Stimulated activated CD4-positive, alpha-beta T cell treated with anti-CD3 and anti-CD28 coated beads, Interleukin-1b, Interleukin-23, amount 100 ng/mL, for 48 hours (primary cell): ENCODE measurements around the gene SCN1B.

Experiments
- DNase-seq: peaks from one replicate; pipeline ENCODE4 v3.0.0-alpha.2; 2020

SCN1B gene

DNA sequence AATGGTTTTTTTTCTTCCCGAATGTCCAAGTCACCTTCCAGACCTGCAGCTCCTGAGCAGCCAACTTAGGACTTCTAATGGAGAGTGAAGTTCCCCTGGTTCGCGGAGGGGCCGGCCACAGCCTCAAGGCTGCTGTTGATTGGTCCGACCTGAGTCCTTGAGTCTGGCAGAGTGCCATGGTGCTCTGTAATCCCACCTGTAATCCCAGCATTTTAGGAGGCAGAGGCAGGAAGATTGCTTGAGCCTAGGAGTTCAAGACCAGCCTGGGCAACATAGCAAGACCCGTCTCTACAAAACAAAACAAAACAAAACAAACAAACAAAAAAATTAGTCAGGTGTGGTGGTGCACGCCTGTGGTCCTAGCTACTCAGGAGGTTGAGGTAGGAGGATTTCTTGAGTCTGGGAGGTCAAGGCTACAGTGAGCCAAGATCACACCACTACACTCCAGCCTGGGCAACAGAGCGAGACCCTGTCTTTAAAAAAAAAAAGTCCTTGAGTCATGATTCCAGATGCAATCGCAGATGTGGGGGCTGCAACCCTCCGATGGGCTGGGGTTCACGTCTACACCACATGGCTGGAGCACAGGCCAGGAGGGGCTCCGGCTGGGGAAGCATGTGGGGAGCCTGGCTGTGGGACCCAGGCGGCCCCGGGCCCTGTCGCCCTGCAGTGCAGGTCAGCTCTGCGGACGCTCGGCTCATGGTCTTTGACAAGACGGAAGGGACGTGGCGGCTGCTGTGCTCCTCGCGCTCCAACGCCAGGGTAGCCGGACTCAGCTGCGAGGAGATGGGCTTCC lies 28.9 kb downstream of the SCN1B start:
- DNase-seq: no peak

DNA sequence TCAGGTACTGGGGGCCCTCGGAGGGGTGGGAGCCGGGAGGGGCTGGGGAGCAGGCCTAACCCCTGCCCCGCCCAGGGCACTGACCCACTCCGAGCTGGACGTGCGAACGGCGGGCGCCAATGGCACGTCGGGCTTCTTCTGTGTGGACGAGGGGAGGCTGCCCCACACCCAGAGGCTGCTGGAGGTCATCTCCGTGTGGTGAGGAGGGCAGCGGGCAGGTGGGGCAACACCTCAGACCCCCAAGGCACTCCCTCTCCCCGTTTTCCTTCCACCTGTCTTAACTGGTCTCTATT lies 29.5 kb downstream of the SCN1B start:
- no peak for DNase-seq

DNA sequence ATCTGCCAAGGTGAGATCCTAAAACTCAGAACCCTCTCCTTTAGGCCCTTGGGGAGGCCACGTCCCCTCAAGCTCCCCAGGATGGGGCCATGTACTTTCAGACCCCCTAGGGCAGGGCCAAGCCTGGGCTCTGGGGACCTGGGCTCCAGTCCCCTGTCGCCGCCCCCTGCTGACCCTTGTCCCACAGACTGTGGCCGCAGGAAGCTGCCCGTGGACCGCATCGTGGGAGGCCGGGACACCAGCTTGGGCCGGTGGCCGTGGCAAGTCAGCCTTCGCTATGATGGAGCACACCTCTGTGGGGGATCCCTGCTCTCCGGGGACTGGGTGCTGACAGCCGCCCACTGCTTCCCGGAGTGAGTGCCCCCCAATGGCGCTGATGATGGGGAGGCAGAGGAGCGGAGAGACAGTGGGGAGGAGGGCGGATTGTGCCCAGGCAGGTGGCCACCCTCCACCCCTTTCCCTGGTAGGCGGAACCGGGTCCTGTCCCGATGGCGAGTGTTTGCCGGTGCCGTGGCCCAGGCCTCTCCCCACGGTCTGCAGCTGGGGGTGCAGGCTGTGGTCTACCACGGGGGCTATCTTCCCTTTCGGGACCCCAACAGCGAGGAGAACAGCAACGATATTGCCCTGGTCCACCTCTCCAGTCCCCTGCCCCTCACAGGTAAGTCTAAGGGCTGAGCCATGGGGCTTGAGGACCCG lies 30.0 kb downstream of the SCN1B start:
- no peak for DNase-seq

DNA sequence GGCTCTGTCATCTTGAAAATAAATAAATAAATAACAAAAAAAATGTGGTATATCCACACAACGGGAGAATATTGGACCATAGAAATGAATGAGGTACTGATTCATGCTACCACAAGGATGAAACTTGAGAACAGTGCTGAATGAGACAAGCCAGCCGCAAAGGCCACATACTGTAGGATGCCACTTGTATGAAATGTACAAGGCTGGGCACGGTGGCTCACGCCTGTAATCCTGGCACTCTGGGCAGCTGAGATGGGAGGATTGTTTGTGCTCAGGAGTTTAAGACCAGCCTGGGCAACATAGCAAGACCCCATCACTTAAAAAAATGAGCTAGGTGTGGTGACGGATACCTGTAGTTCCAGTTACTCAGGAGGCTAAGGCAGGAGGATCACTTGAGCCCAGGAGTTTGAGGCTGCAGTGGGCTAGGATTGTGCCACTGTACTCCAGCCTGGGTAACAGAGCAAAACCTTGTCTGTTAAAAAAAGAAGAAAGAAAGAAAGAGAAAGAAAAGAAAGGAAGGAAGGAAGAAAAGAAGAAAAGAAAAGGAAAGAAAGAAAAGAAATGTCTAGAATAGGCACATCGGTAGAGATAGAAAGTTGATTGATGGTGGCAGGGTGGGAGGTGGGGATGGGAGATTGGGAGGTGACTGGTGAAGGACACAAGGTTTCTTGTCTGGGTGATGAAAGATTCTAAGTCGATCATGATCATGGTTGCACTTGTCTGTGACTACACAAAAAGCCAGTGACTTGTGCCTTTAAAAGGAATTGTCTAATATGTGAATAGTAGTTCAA lies 31.5 kb downstream of the SCN1B start:
- no peak for DNase-seq

DNA sequence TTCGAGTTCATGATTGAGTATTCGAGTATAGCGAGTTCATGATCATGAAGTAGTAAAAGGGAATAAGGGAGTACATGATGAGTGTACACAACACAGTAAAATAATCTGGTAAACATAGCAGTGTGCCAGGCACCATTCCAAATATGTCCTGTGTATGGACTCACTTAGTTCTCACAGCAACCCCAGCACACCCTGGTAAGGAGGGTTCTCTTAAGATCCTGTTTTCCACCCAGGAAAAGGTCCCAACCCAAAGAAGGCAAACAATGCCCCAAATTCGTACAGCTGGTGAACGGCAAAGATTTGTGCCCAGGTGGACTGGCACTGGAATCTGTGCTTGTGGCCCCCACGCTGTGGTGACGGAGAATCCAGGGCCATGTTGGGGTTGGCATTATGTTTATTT lies 32.7 kb downstream of the SCN1B start:
- no peak for DNase-seq

DNA sequence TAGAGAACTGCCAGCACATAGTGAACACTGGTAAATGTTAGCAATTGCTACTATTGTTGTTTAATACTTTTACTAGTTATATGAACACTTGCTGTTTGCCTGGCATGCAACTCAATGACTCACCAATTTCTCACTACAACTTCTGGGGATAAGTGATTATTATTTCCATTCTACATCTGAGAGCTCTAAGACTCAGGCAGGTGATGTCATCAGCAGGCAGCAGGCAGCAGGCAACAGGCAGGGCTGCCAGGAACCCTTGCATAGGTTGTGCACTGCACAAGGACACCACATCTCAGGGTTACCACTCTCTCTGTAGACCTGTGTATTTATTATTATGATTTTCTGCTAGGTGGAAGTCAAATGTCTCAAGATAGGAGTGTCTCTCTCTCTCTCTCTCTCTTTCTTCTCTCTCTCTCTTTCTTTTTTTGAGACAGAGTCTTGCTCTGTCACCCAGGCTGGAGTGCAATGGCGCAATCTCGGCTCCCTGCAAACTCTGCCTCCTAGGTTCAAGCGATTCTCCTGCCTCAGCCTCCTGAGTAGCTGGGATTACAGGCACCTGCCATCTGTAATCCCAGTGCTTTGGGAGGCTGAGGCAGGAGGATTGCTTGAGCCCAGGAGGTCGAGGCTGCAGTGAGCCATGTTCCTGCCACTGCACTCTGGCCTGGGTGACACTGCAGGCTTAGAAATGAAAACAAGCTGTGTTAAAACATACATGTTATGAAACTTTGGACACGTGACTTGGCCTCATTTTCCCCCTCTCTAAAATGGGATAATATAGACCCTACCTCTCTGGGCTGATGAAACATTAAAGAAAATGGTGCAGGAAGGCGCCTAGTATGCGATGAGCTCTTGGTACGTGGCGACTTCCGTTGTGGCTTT lies 33.9 kb downstream of the SCN1B start:
- DNase-seq: peak; percentile 51

DNA sequence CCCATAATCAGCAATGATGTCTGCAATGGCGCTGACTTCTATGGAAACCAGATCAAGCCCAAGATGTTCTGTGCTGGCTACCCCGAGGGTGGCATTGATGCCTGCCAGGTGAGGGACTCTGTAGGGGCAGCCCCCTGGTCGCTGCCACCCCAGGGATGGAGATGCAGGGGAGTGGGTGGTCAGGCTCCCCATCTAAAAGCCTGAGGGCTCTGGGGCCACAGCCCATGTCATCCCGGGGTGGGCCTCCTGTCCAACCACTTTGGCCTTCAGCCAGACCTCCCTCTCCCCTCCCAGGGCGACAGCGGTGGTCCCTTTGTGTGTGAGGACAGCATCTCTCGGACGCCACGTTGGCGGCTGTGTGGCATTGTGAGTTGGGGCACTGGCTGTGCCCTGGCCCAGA lies 35.3 kb downstream of the SCN1B start:
- DNase-seq: no peak

DNA sequence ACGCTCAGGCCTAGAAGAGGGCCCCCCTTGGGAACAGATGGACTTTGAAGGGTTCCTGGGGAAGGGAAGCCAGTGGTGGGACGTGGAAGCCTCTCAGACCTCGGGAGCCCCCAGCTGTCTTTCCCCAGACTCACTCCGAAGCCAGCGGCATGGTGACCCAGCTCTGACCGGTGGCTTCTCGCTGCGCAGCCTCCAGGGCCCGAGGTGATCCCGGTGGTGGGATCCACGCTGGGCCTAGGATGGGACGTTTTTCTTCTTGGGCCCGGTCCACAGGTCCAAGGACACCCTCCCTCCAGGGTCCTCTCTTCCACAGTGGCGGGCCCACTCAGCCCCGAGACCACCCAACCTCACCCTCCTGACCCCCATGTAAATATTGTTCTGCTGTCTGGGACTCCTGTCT lies 35.9 kb downstream of the SCN1B start:
- no peak for DNase-seq

DNA sequence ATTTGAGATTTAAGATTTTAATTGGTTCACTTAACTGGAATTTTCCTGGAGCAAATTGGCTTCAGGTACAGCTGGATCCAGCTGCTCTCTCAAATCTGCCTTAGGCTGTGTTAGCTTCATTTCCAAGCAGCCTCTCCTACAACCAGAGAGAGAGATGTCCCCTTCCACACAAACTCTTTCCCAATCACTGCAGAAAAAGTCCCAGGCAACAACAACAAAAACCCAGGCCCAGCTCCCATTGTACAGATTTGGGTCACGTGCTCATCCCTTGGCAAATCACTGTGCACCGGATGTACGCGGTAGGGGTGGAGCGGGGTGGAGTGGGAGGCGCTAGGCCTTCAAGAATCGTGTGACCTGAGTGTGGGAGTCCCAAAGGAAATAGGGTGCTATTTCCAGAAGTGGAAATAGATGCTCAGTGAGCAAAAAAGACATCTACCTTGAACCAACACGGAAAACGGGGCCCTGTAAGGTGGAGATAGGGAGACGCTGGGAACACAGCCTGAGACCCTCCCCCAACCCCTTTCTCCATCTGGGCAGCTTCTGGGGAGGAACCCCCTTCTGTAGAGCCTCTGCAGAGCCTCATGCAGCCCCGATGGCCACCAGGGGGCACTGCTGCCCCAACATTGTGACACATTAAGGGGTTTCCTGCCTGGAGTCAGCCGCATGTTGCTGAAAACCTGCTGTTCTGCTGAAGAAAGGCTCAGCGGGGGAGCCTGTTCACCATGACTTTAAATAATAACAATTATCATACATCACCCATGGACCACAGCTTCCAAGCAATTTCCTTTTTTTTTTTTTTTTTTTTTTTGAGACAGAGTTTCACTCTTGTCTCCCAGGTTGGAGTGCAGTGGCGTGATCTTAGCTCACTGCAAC lies 36.7 kb downstream of the SCN1B start:
- peak; percentile 92 for DNase-seq

DNA sequence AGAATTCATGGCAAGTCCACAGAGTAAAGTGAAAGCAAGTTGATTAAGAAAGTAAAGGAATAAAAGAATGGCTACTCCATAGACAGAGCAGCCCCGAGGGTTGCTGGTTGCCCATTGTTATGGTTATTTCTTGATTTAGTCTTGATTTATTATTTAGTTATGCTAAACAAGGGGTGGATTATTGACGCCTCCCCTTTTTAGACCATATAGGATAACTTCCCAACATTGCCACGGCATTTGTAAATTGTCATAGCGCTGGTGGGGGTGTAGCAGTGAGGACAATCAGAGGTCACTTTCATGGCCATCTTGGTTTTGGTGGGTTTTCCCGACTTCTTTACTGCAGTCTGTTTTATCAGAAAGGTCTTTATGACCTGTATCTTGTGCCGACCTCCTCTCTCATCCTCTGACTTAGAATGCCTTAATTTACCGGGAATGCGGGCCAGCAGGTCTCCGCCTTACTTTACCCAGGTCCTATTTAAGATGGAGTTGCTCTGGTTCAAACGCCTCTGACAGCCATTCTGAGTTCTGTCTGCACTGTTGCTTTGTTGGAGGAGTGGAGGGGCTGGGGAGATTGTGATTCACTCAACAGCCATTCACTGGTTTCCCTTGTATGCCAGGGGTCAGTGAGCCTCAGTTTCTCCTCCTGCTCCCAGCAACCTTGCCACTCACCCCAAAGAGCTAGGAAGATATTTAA lies 38.8 kb downstream of the SCN1B start:
- no peak for DNase-seq

DNA sequence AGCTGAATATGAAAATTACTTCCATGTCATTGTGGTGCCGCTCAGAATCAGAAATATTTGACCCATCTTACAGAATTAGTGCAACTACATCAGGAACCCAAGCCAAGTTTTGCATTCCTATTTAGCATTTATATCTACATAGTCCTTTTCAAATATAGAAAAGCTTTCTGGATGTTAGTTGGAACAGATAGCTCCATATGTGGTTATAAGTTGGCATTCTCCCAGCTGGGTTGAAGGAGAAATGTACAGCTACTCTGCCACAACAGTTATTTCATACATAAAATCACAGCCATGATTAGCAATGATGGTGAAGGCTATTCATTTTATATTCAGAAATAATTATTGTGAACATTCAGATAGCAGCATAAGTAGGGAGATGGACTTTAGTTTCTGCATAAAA lies 39.4 kb downstream of the SCN1B start:
- no peak for DNase-seq

DNA sequence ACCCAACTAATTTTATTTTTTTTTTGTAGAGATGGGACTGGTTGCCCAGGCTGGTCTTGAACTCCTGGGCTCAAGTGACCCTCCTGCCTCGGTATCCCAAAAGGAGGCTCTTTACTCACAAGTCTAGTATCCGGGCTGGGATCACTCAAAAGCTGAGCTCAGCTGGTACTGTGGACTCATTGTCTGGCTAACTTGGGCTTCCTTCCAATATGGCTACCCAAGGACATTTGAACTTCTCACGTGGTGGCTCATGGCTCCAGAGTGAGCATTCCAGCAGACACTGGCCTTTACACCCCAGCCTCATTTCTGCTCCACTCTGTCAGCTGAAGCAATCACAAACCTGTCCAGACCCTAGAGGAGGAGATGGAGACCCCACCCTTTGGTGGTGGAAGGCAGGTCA lies 40.2 kb downstream of the SCN1B start:
- no peak for DNase-seq

DNA sequence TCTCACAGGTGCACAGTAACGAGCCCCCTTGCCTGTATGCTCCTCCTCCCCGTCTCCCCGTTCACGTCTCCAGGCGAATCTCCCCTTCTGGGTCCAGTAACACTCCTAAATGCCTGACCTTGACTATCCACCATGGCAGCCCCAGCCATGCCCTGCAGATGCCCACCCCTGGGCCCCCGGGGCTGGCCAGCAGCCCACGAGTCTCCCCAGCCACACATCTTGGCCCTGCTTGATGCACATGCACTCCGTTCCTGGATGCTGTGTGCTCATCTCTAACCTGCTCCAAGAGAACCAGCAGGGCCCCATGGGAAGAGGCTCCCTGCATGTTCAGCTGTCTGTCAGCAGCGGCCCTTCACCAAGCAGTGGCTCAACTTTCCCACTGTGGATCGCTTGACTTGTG lies 43.2 kb downstream of the SCN1B start:
- DNase-seq: no peak

DNA sequence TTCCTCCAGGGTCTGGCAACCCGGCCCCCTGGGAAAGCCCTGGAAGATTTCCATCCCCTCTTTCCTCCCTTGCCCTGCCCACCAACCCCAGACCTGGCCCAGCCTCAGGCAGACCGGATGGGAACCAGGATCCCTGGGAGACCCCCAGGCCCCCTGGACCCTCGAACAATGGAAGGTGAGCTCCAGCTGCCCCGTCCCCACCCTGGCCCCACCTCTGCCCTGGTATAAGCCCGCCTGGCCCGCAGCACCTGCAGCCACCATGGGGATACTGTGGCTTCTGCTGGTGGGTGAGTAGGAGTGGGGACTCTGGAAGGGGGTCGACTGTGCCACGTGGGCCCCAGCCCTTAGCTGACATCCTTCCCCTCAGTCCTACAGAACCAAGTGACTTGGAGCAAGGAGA lies 43.7 kb downstream of the SCN1B start:
- DNase-seq: no peak

DNA sequence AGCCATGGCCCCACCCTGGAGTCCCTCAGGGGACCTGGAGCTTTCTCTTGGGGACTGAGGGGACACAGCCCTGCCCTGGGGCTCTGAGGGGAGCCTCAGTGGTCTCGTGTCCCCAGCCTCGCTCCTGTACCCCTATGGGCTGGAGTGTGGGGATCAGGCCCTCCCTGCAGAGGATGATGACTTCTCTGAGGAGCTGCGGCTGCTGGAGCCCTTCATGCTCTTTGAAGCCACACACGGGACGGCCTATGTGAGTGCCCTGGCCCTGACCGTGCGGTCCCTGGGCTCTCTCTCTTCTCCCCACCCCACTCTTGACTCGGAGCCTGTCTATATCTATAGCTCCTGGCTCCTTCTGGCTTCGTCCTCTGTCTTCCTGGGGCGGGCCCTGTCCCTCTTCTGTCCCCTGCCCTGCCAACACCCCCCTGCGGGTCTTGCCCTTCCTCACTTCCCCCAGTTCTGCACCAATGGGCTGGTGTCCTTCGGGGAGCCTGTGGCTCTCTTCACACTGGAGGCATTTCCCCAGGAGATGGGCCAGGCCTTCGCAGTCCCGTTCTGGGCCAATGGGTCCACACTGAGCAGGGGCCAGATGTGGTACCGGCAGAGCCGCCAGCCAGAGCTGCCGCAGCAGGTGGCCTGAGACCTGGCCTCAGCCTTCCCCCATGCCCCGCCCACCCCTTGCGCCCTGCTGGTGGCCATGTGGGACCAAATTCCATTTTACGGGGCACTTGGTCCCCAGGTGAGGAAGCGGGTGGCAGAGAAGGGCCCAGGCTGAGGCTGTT lies 44.3 kb downstream of the SCN1B start:
- no peak for DNase-seq

DNA sequence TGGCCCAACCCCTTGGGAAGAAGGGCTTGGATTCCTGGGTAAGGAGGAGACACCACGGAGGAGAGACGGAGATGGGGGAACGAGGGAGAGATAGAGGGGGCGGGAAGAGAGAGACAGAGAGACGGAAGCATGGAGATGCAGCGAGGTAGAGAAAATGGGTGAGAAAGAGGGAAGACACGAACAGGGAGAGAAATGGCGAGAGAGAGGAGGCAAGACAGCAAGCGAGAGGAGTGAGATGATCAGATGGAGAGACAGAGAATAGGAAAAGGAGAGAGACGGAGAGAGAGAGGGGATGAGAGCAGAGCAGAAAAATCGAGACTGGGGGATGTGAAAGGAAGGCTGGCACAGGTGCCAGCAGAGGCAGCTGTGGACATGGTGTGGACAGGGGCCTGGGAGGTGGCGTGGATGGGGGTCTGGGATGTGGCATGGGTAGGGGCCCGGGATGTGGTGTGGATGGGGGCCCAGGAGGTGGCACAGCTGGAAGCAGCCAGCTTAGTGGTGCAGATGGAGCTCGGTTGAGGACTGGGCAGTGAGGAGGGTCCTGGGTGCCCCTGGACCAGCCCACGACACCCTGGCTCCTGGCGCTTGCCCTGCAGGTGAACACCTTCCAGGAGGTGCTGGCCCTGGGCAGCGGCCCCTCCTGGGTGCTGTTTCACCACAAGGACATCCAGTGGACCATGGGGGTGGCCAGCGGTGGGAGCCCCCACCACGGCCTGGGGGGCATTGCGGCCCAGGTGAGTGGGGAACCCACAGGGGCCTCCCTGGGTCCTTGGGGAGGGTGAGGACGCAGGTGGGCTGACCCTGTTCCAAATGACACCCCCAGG lies 45.1 kb downstream of the SCN1B start:
- DNase-seq: no peak

DNA sequence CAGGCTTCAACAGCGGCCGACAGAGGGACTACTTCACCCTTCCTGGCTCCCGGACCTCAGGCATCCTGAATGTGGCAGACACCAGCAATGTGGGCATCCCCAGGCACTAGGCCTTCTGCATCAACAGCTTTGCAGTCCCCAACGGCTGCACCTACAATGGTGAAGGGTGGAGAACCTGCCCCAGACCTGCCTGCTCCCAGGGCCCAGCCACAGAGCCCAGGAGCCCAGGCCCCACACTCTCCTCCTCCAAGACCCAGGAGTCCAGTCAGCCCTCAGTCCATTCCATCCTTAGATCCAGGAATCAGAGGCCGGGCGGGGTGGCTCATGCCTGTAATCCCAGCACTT lies 45.7 kb downstream of the SCN1B start:
- DNase-seq: no peak

DNA sequence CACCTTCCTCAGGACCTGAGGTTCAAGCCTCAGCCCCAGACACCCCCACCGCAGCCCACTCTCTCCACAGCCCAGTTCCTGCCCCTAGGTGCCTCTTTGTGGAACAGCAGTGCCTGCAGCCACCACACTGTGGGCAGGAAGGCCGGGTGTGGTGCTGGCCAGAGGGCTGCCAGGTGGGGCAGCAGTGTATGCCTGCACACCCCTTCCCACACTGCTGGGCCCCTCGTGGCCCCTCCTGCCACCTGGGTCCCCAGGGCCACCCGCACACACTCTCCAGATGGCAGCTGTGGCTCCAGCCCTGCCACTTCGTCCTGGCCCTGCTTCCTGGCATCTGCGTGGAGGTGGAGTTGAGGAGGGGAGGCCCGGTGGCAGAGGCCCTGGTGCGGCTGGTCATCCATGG lies 46.4 kb downstream of the SCN1B start:
- DNase-seq: no peak

DNA sequence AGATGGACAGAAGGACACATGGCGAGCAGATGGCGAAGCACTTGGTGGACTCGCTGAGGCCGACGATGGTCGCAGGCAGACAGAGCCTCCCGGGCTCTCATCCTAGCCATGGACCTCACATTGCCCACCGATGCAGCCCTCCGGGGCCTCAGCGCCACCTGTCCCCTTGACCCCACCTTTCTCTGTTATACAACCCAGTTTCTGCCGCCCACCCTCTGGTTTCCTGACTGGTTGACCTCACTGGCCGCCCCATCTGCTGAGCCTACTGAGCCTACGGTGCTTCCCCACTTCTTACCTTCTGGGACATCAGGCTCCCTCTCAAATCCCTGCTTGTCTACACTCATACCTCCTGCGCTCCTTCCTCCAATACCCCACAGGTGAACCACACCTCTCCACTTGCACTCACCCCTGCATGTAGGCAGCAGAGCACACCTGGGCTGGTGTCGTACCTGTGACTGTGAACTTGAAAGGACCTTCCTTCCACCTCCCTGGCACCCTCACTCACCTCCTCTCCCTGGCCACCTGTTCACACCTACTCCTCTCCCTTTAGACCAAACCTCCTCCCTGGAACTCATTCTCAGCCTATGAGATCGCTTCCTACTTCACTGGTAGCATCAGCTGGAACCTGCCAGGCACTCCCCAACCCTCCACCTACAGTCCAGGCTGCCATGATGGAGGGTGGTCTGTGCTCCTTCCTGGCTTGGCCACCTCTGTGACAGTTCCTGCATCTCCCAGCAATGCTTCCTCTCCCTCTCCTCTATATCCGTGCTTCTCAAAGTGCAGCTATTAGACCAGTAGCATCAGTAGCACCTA lies 47.3 kb downstream of the SCN1B start:
- DNase-seq: no peak
